ENCODE measurements around the gene TACSTD2. TPM values are rescaled to one million over a fixed set of nuclear protein-coding genes. Genes with fewer than 3 reads are reported as not detected.
"Not testable (repeated sequence)": the region's sequence is repeated elsewhere in the genome, so short reads cannot be mapped to it uniquely, and the experiment has no call there.

The TACSTD2 gene
- total RNA-seq, 1 donor from 2014 or later: not detected

DNA sequence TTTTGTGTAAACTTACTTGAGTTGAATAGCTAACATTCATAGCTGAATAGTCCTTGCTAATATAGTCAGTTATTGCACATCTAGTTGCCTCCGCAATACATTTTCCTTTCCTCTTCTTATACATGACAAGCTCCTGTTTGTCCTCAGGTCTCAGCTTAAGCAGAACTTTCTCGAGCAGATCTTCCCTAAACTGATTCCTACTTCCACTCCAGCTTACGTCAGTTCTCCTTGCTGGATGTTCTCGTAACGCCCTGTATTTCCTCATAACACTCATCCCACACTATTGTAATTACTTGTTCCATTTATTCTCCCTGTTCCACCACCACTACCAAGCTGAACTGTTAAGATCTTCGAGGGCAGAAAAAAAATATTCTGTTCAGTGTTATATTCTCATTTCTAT is 15.4 kb downstream of the TACSTD2 start:
- DNase-seq: no peak
- TF ChIP-seq, protein P1, sequence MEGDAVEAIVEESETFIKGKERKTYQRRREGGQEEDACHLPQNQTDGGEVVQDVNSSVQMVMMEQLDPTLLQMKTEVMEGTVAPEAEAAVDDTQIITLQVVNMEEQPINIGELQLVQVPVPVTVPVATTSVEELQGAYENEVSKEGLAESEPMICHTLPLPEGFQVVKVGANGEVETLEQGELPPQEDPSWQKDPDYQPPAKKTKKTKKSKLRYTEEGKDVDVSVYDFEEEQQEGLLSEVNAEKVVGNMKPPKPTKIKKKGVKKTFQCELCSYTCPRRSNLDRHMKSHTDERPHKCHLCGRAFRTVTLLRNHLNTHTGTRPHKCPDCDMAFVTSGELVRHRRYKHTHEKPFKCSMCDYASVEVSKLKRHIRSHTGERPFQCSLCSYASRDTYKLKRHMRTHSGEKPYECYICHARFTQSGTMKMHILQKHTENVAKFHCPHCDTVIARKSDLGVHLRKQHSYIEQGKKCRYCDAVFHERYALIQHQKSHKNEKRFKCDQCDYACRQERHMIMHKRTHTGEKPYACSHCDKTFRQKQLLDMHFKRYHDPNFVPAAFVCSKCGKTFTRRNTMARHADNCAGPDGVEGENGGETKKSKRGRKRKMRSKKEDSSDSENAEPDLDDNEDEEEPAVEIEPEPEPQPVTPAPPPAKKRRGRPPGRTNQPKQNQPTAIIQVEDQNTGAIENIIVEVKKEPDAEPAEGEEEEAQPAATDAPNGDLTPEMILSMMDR (IDR thresholded peaks at IDR 0.05; ENCODE audit: partially characterized antibody, unreplicated experiment): no peak
- no peaks in the 10 kb centered on the region for H3K9me3 Mint-ChIP-seq (ENCODE audit: unreplicated experiment)
- no peak overlapping the region for H3K4me3 Mint-ChIP-seq (ENCODE audit: unreplicated experiment)
- no peaks in the 10 kb centered on the region for H3K4me1 Mint-ChIP-seq (ENCODE audit: low read depth, unreplicated experiment)
- no peak overlapping the region for H3K27ac Mint-ChIP-seq (ENCODE audit: unreplicated experiment)
- no peaks in the 10 kb centered on the region for H3K27me3 Mint-ChIP-seq (ENCODE audit: unreplicated experiment)
- no peaks in the 10 kb centered on the region for H3K36me3 Mint-ChIP-seq (ENCODE audit: unreplicated experiment)

DNA sequence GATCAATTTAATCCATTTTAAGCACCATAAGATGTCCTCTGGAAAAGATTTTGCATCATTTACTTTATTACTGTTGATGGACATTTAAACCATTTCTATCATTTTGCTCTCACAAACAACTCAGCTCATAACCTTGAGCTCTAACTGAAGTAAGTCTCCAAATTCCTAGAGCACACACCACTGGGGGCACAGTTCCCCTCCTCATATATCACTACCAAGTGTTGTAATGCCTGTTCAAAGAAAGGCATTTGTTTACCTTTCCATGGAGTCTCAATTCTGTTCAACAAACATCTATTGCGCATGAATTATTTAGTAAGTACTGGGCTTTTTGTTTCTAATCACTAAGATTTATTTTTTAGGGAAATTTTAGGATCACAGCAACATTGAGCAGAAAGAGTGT is 21.7 kb downstream of the TACSTD2 start:
- Mint-ChIP-seq H3K27me3 (ENCODE audit: unreplicated experiment) (no peaks in the 10 kb centered on the region), H3K9me3 (ENCODE audit: unreplicated experiment) (no peaks in the 10 kb centered on the region), H3K27ac (ENCODE audit: unreplicated experiment) (no peak overlapping the region), H3K36me3 (ENCODE audit: unreplicated experiment) (no peaks in the 10 kb centered on the region), H3K4me3 (ENCODE audit: unreplicated experiment) (no peak overlapping the region), H3K4me1 (ENCODE audit: low read depth, unreplicated experiment) (peaks cover 12% of the 10 kb centered on the region)
- DNase-seq: no peak
- TF ChIP-seq, protein P1 (IDR thresholded peaks at IDR 0.05; ENCODE audit: partially characterized antibody, unreplicated experiment): no peak

DNA sequence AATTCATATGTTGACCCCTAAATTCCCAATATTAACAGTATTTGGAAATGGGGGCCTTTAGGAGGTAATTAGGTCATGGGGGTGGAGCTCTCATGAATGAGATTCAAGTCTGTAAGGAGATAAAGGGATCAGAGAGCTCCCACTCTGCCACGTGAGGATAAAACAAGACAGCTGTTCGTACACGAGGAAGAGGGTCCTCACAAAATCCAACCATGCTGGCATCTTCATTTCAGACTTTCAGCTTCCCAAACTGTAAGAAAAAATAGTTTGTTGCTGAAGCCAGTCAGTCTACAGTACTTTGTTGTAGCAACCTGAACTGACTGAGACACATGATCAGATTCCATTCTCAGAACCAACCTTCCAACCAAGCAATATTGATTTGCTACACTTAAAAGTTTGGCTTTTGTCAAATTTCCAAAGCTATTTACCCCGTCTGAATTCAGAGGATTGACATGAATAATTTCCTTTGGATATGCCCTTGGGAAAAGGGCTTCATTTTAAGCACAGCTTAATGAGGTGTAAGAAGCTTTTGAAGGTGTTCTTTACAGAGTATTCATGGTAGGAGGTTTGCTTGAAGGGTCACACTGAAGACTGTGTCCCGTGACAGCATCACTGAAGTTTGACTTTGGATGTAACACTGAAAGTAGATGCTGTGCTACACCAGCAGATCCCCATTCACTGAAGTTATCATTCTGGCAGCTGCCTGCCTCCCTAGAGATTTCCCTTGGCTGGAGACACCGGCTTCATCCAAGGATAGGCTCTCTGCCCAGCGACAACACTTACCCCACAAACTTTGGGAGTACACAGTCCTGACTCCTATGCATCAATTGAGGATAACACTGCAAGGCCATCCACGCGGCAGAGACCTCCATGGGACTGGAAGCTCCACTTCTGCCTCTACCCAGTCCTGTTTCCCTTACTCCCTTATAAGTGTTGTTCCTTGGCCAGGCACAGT is 25.6 kb downstream of the TACSTD2 start:
- H3K9me3 Mint-ChIP-seq (ENCODE audit: unreplicated experiment): peaks cover 3% of the 10 kb centered on the region
- no peak overlapping the region for H3K27ac Mint-ChIP-seq (ENCODE audit: unreplicated experiment)
- peaks cover 2% of the 10 kb centered on the region for H3K27me3 Mint-ChIP-seq (ENCODE audit: unreplicated experiment)
- H3K4me1 Mint-ChIP-seq (ENCODE audit: low read depth, unreplicated experiment): peaks cover 22% of the 10 kb centered on the region
- H3K36me3 Mint-ChIP-seq (ENCODE audit: unreplicated experiment): no peaks in the 10 kb centered on the region
- no peak overlapping the region for H3K4me3 Mint-ChIP-seq (ENCODE audit: unreplicated experiment)
- TF ChIP-seq, protein P1 (IDR thresholded peaks at IDR 0.05; ENCODE audit: partially characterized antibody, unreplicated experiment): no peak
- no peak for DNase-seq

DNA sequence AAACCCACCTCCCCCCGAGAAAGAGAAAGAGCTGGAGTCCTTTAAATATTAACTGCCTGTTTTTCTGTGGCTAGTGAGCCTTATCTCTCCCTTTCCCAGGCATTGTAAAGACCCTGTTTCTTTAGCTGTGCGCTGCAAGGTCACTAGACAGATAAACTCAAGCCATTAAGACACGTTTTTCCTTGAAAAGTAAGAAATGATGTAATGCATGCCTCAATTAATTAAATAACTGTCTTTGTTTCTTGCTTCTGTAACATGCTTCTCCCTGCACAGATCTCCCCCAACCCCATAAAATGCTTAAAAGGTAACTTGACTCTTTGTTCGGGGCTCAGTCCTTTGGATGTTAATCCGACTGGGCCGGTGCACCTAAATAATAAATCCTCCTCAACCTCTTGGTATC is 27.8 kb downstream of the TACSTD2 start:
- not testable (repeated sequence) for H3K4me3 Mint-ChIP-seq (ENCODE audit: unreplicated experiment); DNase-seq; H3K36me3 Mint-ChIP-seq (ENCODE audit: unreplicated experiment); H3K27ac Mint-ChIP-seq (ENCODE audit: unreplicated experiment); H3K9me3 Mint-ChIP-seq (ENCODE audit: unreplicated experiment); H3K27me3 Mint-ChIP-seq (ENCODE audit: unreplicated experiment)
- peaks cover 30% of the 10 kb centered on the region for H3K4me1 Mint-ChIP-seq (ENCODE audit: low read depth, unreplicated experiment)

DNA sequence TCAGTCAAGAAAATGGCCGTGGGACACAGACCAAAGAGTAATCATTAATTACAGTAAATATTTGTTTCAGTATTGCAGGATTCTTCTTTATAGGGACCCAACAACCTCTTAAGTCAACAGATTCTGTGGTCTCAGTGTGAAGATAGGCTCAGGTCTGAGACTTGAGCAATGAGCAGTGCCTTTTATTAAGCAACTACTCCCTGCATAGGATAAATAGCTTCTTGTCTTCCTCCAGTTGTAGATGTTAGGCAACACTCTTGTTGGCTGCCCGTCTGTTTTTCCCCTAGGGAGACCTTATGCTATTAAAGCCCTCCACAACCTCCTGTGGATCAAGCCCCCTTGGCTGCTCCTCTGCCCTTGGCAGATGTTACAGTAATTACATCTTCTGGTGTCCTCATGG is 28.7 kb downstream of the TACSTD2 start:
- H3K4me1 Mint-ChIP-seq (ENCODE audit: low read depth, unreplicated experiment): peaks cover 30% of the 10 kb centered on the region
- H3K9me3 Mint-ChIP-seq (ENCODE audit: unreplicated experiment): peaks cover 3% of the 10 kb centered on the region
- H3K36me3 Mint-ChIP-seq (ENCODE audit: unreplicated experiment): no peaks in the 10 kb centered on the region
- no peak overlapping the region for H3K4me3 Mint-ChIP-seq (ENCODE audit: unreplicated experiment)
- TF ChIP-seq, protein P1 (IDR thresholded peaks at IDR 0.05; ENCODE audit: partially characterized antibody, unreplicated experiment): no peak
- H3K27me3 Mint-ChIP-seq (ENCODE audit: unreplicated experiment): peaks cover 2% of the 10 kb centered on the region
- DNase-seq: no peak
- H3K27ac Mint-ChIP-seq (ENCODE audit: unreplicated experiment): no peak overlapping the region
